Measurements from ENCODE around the gene TMEM258. TPM values are rescaled to one million over a fixed set of nuclear protein-coding genes. Genes with fewer than 3 reads are reported as not detected.

Gene TMEM258
- total RNA-seq, 2 donors from 2014 or later, result 119 to 133 TPM

GRCh38 chr11:61781585-61781984, 10.8 kb downstream of the TMEM258 start:
- no peaks in the 10 kb centered on the region for H3K27me3 Mint-ChIP-seq
- no peak for DNase-seq (ENCODE audit: low spot score)
- ATAC-seq, result no peak

GRCh38 chr11:61780581-61781162, 11.7 kb downstream of the TMEM258 start:
- H3K4me1 Mint-ChIP-seq (ENCODE audit: low read depth in 2 of 2), result peaks cover 0 to 18% of the 10 kb centered on the region in 2 donors

More at GRCh38 chr11:61781585-61781984, 10.8 kb downstream of the TMEM258 start:
- no peak overlapping the region for H3K4me3 Mint-ChIP-seq
- H3K36me3 Mint-ChIP-seq, result no peaks in the 10 kb centered on the region
- peaks cover 0 to 10% of the 10 kb centered on the region in 2 donors for H3K4me1 Mint-ChIP-seq (ENCODE audit: low read depth in 2 of 2)
- H3K9me3 Mint-ChIP-seq, result no peaks in the 10 kb centered on the region
- no peak overlapping the region for H3K27ac Mint-ChIP-seq

GRCh38 chr11:61779666-61780525, 12.5 kb downstream of the TMEM258 start:
- no peak for DNase-seq (ENCODE audit: low spot score)
- H3K4me1 Mint-ChIP-seq (ENCODE audit: low read depth in 2 of 2), result peaks cover 0 to 21% of the 10 kb centered on the region in 2 donors
- H3K4me3 Mint-ChIP-seq, result no peak overlapping the region
- H3K27me3 Mint-ChIP-seq, result no peaks in the 10 kb centered on the region
- no peak overlapping the region for H3K27ac Mint-ChIP-seq
- H3K36me3 Mint-ChIP-seq, result no peaks in the 10 kb centered on the region
- H3K9me3 Mint-ChIP-seq, result no peaks in the 10 kb centered on the region
- no peak for ATAC-seq

More at GRCh38 chr11:61780581-61781162, 11.7 kb downstream of the TMEM258 start:
- ATAC-seq (no peak), DNase-seq (ENCODE audit: low spot score) (no peak)
- H3K27me3 Mint-ChIP-seq, result no peaks in the 10 kb centered on the region
- H3K36me3 Mint-ChIP-seq, result no peaks in the 10 kb centered on the region
- no peaks in the 10 kb centered on the region for H3K9me3 Mint-ChIP-seq
- no peak overlapping the region for H3K4me3 Mint-ChIP-seq
- H3K27ac Mint-ChIP-seq, result no peak overlapping the region

DNA sequence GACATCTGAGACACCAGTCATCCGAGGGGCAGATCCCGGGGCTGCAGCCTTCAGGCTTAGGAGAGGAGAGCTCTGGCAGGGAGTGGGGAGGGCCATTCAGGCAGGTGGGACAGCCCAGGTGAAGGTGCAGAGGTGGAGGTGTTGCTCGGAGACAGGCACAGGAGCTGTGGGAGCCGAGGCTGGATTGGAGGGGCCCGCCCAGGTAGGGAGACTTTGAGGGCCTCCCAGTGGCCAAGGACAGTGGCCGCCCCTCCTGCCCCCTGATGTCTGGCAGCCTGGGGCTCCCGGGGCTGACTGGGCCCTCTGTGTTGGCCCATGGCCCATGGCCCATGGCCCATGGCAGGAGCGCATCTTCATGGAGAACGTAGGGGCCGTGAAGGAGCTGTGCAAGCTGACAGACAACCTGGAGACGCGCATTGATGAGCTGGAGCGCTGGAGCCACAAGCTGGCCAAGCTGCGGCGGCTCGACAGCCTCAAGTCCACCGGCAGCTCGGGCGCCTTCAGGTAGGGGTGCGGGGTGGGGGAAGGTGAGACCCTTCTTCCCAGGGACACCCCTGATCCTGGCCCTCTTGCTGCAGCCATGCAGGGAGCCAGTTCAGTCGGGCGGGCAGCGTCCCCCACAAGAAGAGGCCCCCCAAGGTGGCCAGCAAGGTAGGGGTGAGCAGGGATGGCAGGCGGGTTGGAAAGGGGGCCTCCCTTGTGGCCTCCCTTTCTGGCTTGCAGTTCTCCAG, 13.3 kb downstream of the TMEM258 start:
- Mint-ChIP-seq H3K9me3 (no peaks in the 10 kb centered on the region), H3K36me3 (no peaks in the 10 kb centered on the region), H3K27me3 (no peaks in the 10 kb centered on the region), H3K4me3 (no peak overlapping the region), H3K4me1 (ENCODE audit: low read depth in 2 of 2) (peaks cover 0 to 22% of the 10 kb centered on the region in 2 donors), H3K27ac (no peak overlapping the region)
- no peak for ATAC-seq
- no peak for DNase-seq (ENCODE audit: low spot score)

DNA sequence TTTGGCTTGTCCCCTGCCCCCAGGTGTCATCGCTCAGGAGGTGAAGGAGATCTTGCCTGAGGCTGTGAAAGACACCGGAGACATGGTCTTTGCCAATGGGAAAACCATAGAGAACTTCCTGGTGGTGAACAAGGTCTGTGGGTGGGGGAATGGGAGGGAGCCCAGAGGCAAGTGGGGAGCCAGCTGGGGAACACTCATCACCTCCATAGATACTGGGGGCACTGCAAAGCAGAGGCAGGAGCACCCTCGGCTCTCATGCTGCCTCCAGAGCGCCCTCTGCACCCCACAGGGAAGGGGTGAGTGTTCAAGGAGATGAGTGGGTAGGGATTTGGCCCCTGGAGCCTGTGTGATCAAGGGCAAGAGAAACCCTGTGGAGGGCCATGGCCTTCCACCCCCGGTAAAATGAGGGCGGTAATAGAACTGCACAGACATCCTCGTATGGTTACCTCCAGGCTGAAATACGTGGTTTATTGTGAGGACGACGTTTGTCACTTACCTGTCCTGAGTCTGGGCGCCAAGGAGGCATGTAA, 14.0 kb downstream of the TMEM258 start:
- H3K27me3 Mint-ChIP-seq, result no peaks in the 10 kb centered on the region
- no peak overlapping the region for H3K4me3 Mint-ChIP-seq
- ATAC-seq (no peak), DNase-seq (ENCODE audit: low spot score) (no peak)
- H3K36me3 Mint-ChIP-seq, result no peaks in the 10 kb centered on the region
- no peaks in the 10 kb centered on the region for H3K9me3 Mint-ChIP-seq
- H3K4me1 Mint-ChIP-seq (ENCODE audit: low read depth in 2 of 2), result peaks cover 0 to 22% of the 10 kb centered on the region in 2 donors
- H3K27ac Mint-ChIP-seq, result no peak overlapping the region

GRCh38 chr11:61777234-61778090, 14.9 kb downstream of the TMEM258 start:
- Mint-ChIP-seq H3K27ac (no peak overlapping the region), H3K9me3 (no peaks in the 10 kb centered on the region), H3K4me3 (peak overlapping the region; percentile 32), H3K27me3 (no peaks in the 10 kb centered on the region), H3K36me3 (no peaks in the 10 kb centered on the region), H3K4me1 (ENCODE audit: low read depth in 2 of 2) (peaks cover 0 to 25% of the 10 kb centered on the region in 2 donors)
- ATAC-seq (peak; percentile 59 to 79), DNase-seq (ENCODE audit: low spot score) (peak; percentile 71)

- DNase-seq (ENCODE audit: low spot score) (peak; percentile 79), ATAC-seq (peak; percentile 66 to 68)
- Mint-ChIP-seq H3K4me3 (no peak overlapping the region), H3K9me3 (no peaks in the 10 kb centered on the region), H3K27ac (peak overlapping the region in 1 of 2 donors; percentile 44), H3K4me1 (ENCODE audit: low read depth in 2 of 2) (peaks cover 0 to 25% of the 10 kb centered on the region in 2 donors), H3K27me3 (no peaks in the 10 kb centered on the region), H3K36me3 (no peaks in the 10 kb centered on the region)
Observed at GRCh38 chr11:61776561-61777075, 15.8 kb downstream of the TMEM258 start.

DNA sequence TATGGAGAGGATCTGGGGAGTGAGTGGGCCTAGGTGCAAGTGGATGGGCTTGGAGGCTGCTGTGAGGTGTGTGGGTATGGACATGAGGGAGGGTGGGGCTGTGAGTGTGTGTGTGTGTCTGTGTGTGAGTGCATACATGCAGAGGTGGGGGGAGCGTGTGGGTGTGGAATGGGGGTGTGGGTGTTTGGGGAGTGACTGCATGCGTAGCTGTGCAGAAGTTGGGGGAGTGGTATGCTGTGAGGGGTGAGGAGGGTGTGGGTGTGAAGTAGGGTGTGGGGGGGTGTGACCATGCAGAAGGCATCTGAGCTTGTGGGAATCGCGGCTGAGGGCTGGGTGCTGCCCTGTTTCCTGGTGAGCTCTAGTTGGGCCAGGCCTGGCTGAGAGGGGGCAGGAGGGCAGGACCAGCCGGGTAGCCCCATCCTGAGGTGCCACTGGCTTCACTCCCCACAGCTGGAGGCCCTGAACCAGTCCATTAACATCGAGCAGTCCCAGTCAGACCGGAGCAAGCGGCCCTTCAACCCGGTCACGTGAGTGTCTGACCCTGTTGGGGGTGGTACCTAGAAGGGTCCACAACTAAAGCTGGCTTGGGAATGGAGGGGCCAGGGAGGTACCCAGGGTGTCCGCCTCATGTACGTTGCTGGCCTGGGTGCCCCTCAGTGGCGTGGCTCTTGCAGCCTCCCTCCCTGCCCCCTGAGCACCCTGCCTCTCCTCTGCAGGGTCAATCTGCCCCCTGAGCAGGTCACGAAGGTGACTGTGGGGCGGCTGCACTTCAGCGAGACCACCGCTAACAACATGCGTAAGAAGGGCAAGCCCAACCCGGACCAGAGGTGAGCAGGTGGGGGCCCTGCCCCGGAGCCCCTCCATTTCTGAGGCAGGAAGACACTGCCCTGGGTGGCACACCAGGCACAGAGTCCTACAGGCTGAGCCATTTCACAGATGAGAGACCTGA, 16.5 kb downstream of the TMEM258 start:
- no peaks in the 10 kb centered on the region for H3K36me3 Mint-ChIP-seq
- peaks cover 0 to 25% of the 10 kb centered on the region in 2 donors for H3K4me1 Mint-ChIP-seq (ENCODE audit: low read depth in 2 of 2)
- peak overlapping the region in 1 of 2 donors; percentile 44 for H3K27ac Mint-ChIP-seq
- ATAC-seq, result peak in 1 of 2 donors; percentile 4
- H3K4me3 Mint-ChIP-seq, result no peak overlapping the region
- no peak for DNase-seq (ENCODE audit: low spot score)
- no peaks in the 10 kb centered on the region for H3K9me3 Mint-ChIP-seq
- no peaks in the 10 kb centered on the region for H3K27me3 Mint-ChIP-seq

- DNase-seq (ENCODE audit: low spot score), result no peak
- H3K27ac Mint-ChIP-seq, result peak overlapping the region in 1 of 2 donors; percentile 41
- no peak overlapping the region for H3K4me3 Mint-ChIP-seq
- H3K36me3 Mint-ChIP-seq, result no peaks in the 10 kb centered on the region
- no peaks in the 10 kb centered on the region for H3K9me3 Mint-ChIP-seq
- no peaks in the 10 kb centered on the region for H3K27me3 Mint-ChIP-seq
- ATAC-seq, result no peak
- H3K4me1 Mint-ChIP-seq (ENCODE audit: low read depth in 2 of 2), result peaks cover 0 to 25% of the 10 kb centered on the region in 2 donors
Observed at GRCh38 chr11:61775106-61775505, 17.3 kb downstream of the TMEM258 start.

- H3K4me3 Mint-ChIP-seq, result no peak overlapping the region
- H3K27me3 Mint-ChIP-seq, result no peaks in the 10 kb centered on the region
Observed at GRCh38 chr11:61774411-61774810, 18.0 kb downstream of the TMEM258 start.

GRCh38 chr11:61773809-61774208, 18.6 kb downstream of the TMEM258 start:
- DNase-seq (ENCODE audit: low spot score) (no peak), ATAC-seq (no peak)
- H3K4me3 Mint-ChIP-seq, result no peak overlapping the region
- peaks cover 0 to 25% of the 10 kb centered on the region in 2 donors for H3K4me1 Mint-ChIP-seq (ENCODE audit: low read depth in 2 of 2)
- no peaks in the 10 kb centered on the region for H3K36me3 Mint-ChIP-seq
- H3K9me3 Mint-ChIP-seq, result no peaks in the 10 kb centered on the region
- no peak overlapping the region for H3K27ac Mint-ChIP-seq
- no peaks in the 10 kb centered on the region for H3K27me3 Mint-ChIP-seq

More at GRCh38 chr11:61774411-61774810, 18.0 kb downstream of the TMEM258 start:
- ATAC-seq, result no peak
- H3K4me1 Mint-ChIP-seq (ENCODE audit: low read depth in 2 of 2), result peaks cover 0 to 25% of the 10 kb centered on the region in 2 donors
- H3K27ac Mint-ChIP-seq, result peak overlapping the region in 1 of 2 donors; percentile 41
- H3K36me3 Mint-ChIP-seq, result no peaks in the 10 kb centered on the region
- DNase-seq (ENCODE audit: low spot score), result no peak
- no peaks in the 10 kb centered on the region for H3K9me3 Mint-ChIP-seq

GRCh38 chr11:61773356-61773755, 19.0 kb downstream of the TMEM258 start:
- Mint-ChIP-seq H3K27me3 (no peaks in the 10 kb centered on the region), H3K9me3 (no peaks in the 10 kb centered on the region), H3K36me3 (no peaks in the 10 kb centered on the region), H3K27ac (peak overlapping the region; percentile 35 to 66), H3K4me1 (ENCODE audit: low read depth in 2 of 2) (peaks cover 0 to 25% of the 10 kb centered on the region in 2 donors), H3K4me3 (no peak overlapping the region)
- no peak for DNase-seq (ENCODE audit: low spot score)
- ATAC-seq, result no peak

Measured in natural killer cell treated with Interleukin-12 subunit alpha and Interleukin-12 subunit beta and Interleukin-15 and Interleukin-18, amount 100 ng/mL, for 72 hours (primary cell).